Left ventricle myocardium superior (tissue), 1 donor: ENCODE data around the gene SERPINH1. TPM values are rescaled to one million over a fixed set of nuclear protein-coding genes. Genes with fewer than 3 reads are reported as not detected.

Source experiments
- ATAC-seq: fragments of 200-7000 bp; cut with Tn5 transposase; one replicate; pipeline ENCODE4 v1.9.1; 2020; ENCODE audit warnings: mild to moderate bottlenecking, moderate library complexity
- DNase-seq: peaks from one replicate; pipeline ENCODE4 v3.0.0-alpha.2; 2020
- intact Hi-C: fragments of 100-400 bp; cut with micrococcal nuclease; formaldehyde crosslinking; loops from one replicate; pipeline ENCODE4 v1.11.0; 2022
- long read RNA-seq: library from polyadenylated mRNA; unstranded; transcript quantifications from one replicate; pipeline ENCODE4 v2.0.0, GENCODE V29; 2021
- total RNA-seq: library from RNA; stranded (reverse); fragmentation: NEBNext Ultra II Directional; extraction: Animal tissue kit (Norgen Biotek cat#: 25700); gene quantifications from one replicate; pipeline ENCODE4 v1.2.1, GENCODE V29; 2021
- donor health status: DM: no; HTN: yes; CAD: no; lungs with severe emphysema.

Gene SERPINH1
- 58.5 TPM for total RNA-seq
- long read RNA-seq, transcript SERPINH1-201 (5 exons, 2,225 nt): major isoform, 35 of 54 reads
- long read RNA-seq, partial matches to known transcripts: 14 of 54 reads
- long read RNA-seq, other reads (novel, unspliced or antisense): 1 of 54 reads

DNA sequence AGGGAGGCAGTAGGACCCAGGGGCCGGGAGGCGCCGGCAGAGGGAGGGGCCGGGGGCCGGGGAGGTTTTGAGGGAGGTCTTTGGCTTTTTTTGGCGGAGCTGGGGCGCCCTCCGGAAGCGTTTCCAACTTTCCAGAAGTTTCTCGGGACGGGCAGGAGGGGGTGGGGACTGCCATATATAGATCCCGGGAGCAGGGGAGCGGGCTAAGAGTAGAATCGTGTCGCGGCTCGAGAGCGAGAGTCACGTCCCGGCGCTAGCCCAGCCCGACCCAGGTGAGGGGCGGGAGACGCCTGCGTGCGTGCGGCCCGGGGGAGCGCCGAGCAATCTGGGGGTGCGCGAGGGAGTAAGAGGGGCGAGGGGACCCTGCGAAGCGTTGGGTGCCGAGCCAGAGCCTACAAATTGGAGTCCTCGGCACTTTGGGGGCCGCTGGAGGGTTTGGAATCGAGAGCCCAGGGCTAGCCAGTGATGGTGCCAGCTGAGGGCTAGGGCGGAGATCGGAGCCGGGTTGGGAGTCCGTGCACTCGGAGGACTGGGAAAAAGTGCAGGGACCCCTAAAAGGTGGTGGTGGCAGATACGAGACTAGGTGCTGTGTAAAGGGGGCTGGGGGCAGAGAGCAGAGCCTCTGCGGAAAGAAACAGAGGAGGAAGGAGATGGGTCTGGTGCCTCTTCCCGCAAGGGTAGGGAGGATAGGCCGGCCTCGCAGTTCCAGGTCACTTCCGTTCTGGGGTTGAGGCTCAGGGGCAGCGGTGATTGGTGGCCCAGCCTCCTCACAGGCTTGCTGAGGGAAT lies at the start of gene SERPINH1:
Gene SERPINH1, plus strand, starts transcription at position 206 of the 788 bp plus-strand sequence. CDS start 4,097 bp downstream, outside the sequence.
- peak; percentile 81 for ATAC-seq
- peak; percentile 89 for DNase-seq
- intact Hi-C loops: no loop called here

DNA sequence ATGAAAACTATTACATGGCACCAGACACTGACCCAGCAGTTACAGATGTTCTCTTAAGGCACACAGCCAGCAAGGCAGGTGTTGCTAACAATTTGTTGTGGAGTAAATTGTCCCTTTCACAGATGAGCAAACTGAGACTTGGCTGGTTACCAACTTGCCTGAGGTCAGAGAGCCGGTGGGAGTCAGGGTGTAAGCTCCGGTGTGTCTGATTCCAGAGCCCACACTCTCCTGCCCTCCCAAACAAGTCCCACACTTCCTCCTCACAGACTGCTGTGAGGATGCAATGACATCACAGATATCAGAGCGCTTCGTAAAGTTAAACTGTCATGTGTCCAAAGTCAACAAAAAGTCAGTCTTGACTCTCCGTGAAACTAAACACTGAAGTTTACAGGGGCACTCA lies 48.8 kb upstream of the SERPINH1 start:
- ATAC-seq (peak; percentile 26), DNase-seq (no peak)
- intact Hi-C loops: no loop called here

DNA sequence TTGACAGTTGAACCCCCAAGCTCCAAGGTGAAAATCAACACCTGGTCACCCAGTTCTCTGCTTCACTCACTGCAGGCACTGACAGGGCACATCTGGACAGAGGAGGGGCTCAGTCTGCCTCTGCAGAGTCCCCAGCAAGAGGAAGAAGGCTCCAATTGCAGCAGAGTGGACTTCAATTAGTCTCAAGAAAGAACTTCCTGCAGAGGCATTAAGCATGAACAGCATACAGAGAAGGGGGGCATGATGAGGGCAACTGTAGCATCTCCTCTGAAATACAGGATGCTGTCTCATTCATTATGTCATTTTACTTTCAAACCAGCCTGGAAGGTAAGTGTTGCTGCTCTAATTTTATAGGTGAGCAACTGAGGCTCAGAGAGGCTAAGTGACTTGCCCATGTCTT lies 47.5 kb upstream of the SERPINH1 start:
- intact Hi-C loops: no loop called here
- ATAC-seq (no peak), DNase-seq (no peak)

DNA sequence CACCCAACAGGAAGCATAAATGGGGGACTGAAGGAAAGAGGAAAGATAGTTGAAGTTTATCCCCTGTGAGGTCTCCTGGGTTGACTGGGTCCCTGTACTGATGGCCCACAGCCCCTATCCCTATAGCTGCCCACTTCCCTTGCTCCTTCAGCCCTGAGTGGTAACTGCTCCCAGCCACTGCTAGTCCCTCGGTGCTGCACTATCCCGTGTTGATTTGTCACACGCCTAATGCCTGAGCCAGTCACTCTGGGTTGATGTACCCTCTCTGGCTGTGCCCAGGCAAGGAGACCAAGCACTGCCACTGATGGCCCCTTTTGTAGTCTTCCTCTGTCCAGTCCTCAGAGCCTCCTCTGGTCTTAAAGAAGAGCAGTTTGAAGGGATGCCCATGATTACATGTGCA lies 45.9 kb upstream of the SERPINH1 start:
- intact Hi-C loops: no loop called here
- DNase-seq (no peak), ATAC-seq (no peak)

DNA sequence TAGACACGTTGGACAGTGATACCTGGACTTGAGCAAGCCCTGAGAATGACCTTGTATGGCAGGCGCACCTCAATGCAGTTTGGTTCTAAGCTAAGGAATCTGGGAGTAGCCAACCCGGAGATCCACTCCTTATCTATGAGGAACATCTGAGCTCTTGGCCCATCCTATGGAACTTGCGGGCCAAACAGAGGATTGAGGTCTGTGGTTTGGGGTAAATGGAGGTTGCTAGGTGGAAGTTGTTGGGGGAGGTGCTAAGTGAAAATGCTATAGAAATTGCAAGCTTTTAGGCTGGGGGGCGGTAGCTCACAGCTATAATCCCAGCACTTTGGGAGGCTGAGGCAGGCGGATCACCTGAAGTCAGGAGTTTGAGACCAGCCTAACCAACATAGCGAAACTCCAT lies 45.2 kb upstream of the SERPINH1 start:
- DNase-seq (no peak), ATAC-seq (no peak)
- intact Hi-C loops: no loop called here

DNA sequence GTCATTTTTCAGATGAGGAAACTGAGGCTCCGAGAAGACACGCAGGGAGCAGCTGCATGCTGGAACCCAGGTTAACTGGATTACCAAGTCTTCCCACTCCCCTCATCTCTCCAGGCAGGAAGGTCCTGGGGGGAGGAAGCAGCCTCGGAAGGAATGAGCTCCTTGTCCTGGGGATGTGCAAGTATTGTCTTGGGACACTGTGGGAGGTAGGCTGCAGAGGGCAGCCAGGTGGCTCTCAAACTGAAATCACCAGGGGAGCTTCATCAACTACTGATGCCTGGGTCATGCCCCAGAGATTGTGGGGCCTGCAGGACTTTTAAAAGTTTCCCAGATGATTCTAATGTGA lies 43.9 kb upstream of the SERPINH1 start:
- intact Hi-C loops: no loop called here
- ATAC-seq (no peak), DNase-seq (no peak)

DNA sequence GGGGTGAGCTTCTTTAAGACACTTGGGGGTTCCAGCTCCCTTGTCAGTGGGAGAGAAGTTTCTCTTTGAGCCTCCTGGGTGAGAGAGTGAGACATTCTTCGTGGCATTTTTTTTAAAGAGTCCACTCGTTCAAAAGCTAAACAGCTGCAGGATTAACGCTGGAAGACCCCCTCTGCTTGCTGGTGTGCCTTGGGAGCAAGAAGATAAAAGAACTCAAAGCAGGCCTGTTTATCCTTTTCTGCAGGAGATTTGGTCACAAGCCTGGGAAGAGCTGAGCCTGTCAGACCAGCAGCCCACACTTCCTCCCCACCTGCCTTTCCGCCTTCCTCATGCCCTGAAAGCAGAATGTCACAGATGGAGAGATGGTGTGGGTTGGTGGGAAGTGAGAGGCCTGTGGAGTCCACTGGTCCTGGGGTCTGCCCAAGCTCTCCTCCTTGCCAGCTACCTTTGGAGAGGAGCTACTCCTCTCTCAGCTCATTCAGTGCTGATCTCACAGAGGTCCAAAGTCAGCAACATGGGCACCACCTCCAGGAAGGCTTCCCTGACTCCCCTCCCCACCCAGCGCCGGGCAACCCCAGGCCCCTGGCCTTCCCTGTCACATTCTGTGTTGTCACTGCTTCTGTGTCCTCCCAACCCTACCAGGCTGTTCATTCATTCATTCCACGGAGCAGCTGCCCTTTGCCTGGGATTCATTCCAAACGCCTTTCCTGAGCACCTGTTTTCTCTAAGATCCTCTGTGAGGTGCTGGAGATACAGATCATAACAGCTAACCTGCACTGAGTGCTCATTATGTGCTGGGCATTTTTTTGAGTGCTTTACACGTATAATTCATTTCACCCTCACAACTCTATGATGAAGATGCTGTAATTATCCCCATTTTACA lies 43.0 kb upstream of the SERPINH1 start:
- intact Hi-C loops: no loop called here
- ATAC-seq: no peak

DNA sequence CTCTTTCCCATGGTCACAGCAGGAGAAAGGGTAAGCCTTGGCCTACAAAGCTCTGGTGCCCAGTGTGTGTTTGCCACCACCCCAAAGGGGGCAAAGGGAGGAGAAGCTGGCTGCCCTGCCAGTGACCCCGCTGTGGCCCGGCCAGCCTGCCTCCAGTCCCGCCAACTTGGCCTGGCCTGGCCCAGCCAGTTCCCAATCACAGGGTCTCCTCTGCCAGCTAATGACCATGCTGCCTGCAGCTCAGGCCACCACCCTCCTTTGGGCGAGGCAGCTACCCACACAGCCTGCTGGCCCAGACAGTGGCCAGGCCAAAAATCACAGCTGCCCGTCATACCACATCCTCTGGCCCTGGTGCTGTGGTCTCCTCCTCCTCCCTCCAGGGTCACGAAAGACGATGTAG lies 41.4 kb upstream of the SERPINH1 start:
- no peak for ATAC-seq
- intact Hi-C loops: no loop called here
- DNase-seq: no peak

More for the DNA sequence above, 43.0 kb upstream of the SERPINH1 start:
- no peak for DNase-seq

DNA sequence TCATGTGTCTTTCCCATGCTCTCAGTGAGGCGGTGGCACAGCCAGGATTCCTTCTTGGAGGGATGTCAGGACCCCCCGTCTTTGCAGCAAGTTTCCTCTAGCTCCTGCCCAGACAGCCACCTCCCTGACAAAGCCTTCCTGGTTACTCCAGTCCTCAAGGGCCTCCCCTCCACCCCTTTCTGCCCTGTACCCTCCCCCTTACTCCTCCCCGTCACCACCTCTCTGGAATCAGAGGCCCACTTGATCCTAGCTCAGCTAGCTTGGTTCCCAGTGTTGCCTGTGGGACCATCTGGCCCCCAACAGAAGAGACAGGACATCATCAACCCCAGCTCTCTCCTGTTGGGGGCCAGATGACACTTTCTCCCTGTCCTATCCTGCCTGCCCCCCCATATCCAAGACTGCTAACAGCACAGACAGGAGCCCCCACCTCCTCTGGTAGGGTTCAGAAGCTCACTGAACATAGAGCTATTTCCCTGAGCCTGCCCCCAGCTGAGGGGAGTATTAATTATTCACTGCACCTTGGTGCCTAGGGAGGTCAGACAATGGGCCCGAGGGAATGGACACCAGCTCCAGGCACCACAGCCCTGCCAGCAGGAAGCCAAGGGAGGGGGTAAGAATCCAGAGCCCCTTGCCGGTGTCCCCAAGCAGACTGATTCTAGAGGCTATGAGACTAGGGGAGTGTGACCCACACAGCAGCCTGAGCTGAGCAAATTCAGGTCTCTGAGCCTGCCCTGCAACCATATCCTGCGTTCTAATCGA lies 39.6 kb upstream of the SERPINH1 start:
- intact Hi-C loops: no loop called here
- ATAC-seq: no peak
- no peak for DNase-seq

DNA sequence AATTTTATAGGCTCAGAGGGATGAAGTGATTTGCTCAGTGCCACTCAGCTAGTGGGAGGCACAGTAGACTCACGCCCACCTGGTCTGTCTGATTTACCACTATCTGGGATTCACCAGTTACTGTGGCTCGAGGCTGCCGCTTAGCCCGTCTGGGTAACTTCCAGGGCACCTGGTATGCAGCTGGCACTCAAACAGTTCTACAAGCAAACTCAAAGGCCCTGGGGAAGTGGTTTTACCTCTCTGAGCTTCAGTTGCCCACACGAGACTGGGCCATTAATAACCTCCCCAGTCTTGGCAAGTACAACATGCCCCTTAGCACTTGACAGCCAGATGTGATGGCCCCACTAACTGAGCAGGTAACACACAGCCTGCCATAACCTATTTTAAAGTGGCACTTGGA lies 38.9 kb upstream of the SERPINH1 start:
- no peak for ATAC-seq
- intact Hi-C loops: no loop called here

DNA sequence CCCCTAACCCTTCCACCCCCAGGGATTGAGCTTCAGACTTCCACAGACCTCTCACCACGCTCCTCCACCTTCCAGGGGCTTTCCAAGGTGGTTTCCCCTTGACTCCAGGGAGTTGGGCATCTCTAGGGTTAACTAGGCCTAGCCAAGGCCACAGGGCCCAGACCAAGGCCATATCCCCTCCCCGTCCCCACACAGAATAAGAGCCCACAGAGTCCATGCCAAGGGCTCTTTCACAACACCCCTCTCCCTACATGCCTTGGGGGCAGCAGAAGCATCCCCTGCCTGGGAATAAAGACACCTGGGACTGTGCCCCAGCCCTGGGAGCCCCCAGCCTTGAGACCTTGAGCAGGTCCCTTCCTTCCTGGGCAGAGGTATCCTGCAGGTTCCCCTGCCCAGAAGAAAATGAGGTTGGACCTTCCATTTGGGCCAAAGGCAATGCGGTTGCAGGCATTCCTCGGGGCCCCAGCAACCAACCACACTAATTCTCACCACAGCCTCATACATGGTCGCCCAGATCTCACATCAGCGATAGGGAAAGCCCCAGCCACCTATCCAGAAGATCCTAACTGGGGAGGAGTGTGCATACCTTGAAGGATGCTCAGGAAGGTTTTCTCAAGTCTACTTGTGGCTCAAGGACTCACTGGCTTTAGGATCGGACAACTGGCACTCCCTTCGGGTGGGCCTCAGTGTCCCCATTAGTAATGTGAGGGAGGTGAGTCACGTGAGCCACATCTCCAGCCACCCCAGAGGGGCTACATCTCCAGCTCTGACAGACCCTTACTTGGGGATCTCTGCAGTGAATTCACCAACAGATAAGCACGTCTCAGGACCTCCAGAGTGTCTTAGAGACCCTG lies 38.0 kb upstream of the SERPINH1 start:
- DNase-seq (no peak), ATAC-seq (no peak)
- intact Hi-C loops: no loop called here

More for the DNA sequence above, 38.9 kb upstream of the SERPINH1 start:
- no peak for DNase-seq

DNA sequence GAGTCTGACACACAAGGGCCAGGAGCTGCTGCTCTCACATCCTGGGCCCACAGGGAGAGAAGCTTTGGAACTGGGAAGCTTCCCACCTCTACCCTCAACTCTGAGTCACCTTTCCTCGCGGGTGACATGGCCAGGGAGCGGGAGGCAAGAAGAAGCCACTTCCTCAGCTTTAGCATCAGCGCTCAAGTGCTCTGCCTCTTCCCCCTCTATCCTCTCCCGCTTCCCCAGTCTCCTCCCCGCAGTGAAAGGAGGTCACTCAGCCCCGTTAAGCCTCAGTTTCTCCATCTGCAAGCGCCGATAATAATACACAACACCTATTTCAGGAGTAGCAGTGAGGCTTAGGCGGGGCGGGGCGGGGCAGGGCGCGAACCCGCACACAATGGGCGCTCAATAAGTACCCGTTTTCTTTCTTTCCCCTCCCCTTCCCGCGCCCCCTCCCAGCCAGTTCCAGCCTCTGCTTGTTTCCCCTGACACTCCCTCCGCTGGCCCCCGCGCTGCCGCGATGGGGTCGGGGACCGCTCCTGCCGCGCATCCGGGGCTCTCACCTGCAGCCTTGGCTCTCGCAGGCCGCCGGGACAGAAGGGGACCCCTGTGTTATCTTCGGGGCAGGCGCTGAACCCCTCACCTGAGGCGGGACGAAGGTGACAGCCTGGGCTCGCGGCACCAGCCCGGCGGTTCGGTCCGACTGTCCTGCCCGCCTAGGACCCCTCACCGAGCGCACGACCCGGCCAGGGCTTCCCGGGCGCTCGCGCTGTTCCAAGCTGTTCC lies 37.2 kb upstream of the SERPINH1 start:
- ATAC-seq: no peak
- intact Hi-C loops: no loop called here
- DNase-seq: no peak

DNA sequence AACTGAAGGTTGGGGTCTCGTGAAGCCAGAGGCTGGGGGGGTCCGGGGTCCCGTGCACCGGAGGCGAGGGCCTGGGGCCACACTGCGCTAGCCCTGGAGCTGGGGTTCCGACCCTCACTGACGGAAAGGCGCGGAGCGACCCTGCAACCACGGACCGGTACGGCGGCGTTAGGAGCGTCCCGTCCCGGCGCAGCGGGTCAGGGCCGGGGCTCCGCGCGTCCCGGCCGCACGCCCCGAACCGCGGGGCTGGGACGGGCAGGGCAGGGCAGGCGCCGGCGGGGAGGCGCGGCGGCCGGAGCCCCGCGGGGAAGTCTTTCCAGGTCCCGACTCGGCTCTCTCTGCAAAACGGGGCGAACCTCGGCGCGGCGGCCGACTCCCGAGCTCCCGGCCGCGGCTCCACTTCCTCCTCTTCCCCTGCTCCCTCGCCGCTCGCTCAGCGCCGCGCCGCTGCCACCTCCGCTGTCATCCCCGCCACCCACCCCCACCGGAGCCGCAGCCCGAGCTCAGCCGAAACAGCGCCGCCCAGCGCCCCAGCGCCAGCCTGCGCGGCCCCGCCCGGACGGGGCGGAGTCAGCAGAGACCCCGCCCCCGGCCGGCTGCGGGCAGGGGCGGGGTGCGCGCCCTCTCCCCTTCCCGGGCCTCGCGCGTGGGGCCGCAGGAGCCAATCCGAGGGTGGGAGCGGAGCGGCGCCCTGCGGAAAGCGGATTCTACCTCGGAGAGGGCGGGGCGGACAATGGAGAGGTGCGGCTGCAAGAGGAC lies 36.4 kb upstream of the SERPINH1 start, which contains the start of gene GDPD5:
Gene GDPD5, minus strand, starts transcription at position 509 of the 759 bp plus-strand sequence. CDS start 48,206 bp downstream, outside the sequence.
- DNase-seq (peak; percentile 90), ATAC-seq (peak; percentile 98)
- intact Hi-C loops: no loop called here

DNA sequence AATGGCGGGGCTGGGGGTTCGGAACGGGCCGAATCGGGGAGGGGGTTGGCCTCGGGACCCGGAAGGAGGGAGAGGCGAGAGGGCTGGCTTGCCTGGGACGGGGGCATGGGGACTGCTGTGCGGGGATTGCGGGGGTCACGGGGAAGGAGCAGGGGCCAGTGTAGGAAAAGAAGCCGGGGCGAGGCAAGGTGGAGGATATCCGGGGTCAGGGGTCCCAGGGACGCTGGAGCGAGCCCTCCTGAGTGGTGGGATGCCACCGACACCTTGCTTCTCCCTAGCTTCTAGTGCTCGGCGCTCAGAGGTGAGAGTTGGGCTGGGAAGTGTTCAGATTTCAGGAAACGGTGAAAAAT lies 35.9 kb upstream of the SERPINH1 start:
- ATAC-seq: no peak

DNA sequence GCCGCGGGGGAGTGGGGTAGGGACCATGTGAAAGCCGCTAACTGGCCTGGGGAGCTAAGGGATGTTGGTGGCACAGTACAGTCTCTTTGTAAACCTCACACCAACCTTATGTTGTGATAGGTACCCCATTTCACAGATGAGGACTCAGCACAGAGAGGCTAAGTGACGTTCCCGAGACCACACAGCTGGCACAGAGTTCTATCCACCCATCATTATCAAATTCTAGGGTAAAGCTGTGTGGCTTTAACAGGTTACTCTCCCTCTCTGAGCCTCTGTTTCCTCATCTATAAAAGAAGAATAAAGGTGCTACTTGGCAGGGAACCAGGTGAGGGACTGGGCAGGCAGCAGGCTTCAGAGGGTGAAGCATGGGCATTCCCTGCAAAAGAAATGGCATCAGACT lies 34.9 kb upstream of the SERPINH1 start:
- intact Hi-C loops: no loop called here
- DNase-seq (no peak), ATAC-seq (no peak)

More for the DNA sequence above, 35.9 kb upstream of the SERPINH1 start:
- no peak for DNase-seq
- intact Hi-C loops: no loop called here

DNA sequence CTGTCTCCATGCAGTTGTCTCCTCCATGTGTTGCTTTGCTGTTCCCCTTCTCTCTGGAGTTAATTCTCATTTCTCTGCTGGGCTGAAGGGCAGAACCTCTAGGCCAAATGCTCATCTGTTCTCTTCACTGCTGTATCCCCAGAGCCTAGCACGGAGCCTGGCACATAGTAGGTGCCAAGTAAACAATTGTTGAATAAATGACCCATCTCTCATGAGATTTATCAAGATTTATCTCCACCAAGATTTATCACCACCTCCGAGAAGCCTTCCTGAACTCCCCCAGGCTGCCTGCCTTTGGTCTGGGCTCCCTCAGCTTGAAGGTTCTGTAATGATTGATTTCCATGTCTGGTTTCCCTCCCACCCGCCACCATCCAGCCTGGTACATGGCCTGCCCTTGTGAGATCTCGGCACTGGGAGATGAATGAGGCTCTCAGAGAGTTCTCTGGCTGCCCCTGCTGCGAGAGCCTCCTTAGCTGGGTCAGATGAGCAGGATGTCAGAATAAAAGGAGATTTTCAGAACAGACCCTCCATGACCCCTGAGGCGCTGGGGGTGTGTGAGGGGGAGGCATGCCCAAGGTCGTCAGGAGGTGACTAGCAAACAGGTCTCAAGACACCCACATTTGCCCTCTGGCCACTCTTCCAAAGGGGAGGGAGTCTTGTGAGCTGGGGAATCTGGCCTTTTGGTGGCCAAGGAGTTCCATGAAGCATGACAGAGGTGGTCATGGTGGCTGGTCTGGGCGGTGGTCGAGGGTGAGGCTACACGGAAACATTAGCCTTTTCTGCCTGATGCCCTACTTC lies 33.9 kb upstream of the SERPINH1 start:
- intact Hi-C loops: no loop called here
- ATAC-seq: no peak
- no peak for DNase-seq
